NCI-H82 treated with DMSO at 0.1 percent for 48 hours (cell line): Measurements from ENCODE around the gene SDF4.

Source experiments
- DNase-seq: peaks from one replicate; lab custom pipeline; 2025; ENCODE audit not compliant: unreplicated experiment; lab: John Stamatoyannopoulos, UW

Gene SDF4

DNA sequence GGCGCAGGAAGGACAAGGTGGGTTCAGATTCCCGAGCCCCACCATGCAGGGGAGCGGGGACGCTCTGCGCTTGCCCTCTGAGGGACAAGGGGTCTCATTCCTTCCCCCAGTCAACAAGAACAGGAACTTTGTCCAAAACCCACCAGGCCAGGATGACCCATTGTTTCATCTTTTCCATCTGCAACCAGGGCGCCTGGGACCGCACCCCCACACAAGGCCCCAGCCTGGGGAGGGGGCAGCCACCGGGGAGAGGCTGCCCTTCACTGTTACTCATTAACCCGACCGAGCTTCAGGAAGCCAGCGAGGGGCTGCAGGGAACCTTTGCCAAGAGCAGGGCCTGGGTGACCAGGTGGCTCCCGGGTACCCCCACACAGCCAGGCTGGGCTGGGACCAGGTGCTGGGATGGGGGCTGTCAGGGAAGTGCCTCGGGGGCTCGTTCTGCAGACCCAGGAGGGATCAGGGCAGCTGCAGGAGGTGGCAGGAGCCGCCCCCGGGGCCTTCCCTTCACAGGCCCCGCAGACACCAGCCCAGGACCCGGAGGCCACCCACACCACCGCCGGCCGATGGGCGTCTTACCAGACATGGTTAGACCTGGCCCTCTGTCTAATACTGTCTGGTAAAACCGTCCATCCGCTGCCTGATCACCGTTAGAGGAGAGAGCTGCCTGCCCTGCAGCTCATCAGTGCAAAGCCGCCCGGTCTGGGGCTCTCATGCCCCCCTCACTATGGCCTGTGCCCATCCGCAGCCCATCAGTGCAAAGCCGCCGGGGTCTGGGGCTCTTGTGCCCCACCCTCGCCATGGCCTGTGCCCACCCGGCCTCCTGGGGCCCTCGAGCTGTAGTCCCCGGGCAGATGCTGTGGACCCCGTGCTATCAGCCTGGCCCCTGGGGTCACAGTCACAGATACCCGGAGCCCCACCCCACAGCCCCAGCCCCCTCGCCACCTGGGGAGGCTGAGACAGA, 63.1 kb downstream of the SDF4 start:
- no peak for DNase-seq

DNA sequence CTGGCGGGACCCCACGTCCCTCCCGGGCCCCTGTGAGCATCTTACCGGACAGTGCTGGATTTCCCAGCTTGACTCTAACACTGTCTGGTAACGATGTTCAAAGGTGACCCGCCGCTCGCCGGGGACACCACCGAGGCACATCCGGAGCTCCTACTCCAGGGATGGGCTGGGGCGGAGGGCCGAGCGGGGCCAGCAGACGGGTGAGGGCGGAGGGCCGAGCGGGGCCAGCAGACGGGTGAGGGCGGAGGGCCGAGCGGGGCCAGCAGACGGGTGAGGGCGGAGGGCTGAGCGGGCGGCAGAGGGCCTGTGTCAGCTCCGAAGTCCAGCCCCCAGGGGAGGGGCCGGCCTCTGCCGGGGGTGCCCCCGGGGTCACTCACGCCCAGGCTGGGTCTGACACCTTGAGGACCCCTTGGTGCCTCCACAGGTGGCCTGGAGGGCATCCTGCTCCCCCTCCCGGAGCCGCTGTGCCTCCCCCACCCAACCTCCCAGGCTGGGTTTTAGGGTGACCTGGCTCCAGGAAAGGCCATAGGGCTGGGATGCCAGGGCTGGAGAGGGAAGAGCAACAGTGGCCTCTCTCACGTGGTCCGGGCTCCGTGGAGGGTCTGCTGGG, 63.9 kb downstream of the SDF4 start:
- DNase-seq = no peak

DNA sequence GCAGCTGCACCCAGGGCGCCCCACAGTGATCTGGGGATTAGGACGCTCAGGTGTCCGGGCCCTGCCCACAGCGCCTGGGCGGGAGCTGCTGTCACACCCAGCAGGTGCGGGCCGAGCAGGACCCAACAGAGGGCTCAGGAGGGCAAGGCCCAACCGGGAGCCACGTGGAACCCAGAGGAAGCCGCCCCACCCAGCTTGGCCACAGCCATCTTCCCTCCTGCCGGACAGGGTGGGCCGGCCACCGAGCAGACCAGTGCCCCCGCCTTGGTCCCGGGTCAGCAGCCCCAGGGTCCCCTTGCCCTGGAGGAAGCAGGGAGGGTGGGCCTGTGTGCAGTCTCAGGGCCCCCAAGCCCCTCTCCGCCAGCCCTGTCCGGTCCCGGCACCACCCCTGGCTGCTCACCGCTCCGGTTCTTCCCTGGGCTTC, 64.4 kb downstream of the SDF4 start:
- DNase-seq = no peak
